H1 (cell line): ENCODE measurements around the gene SLC36A2. TPM values are rescaled to one million over a fixed set of nuclear protein-coding genes. Genes with fewer than 3 reads are reported as not detected.

Source experiments
- CTCF ChIA-PET: fragments of 300-600 bp; sonication (Branson Sonifier 250); formaldehyde crosslinking; loops from one replicate; lab custom pipeline; 2021; ENCODE audit not compliant: partially characterized antibody; lab: Charles Lee
- POLR2A ChIA-PET: fragments of 300-600 bp; sonication (Branson Sonifier 250); formaldehyde crosslinking; loops from one replicate; lab custom pipeline; 2021; ENCODE audit warnings: inconsistent platforms; ENCODE audit not compliant: partially characterized antibody; lab: Charles Lee
- DNase-seq, 2 experiments: peaks; one replicate each; pipeline versions ENCODE4 v3.0.0 to v3.0.0-alpha.2; 2010 to 2022; ENCODE audit warnings: low spot score in 2 of 2, low read depth in 1 of 2, mixed read lengths in 1 of 2
- FAIRE-seq: peaks from 2 replicates; lab custom pipeline; 2011; peaks lifted over from hg19 to GRCh38; lab: Jason Lieb, UNC
- H2AFZ ChIP-seq: 2 replicates; pipeline ENCODE4 v1.8.1; 2012; ENCODE audit warnings: low read length, inconsistent platforms
- H2AK5ac ChIP-seq: 2 replicates; pipeline ENCODE4 v1.6.1; 2013; ENCODE audit warnings: low read depth, low read length
- H2BK120ac ChIP-seq: replicated peaks from 2 replicates; pipeline ENCODE3; 2013; ENCODE audit warnings: low read depth, low read length, inconsistent platforms
- H2BK12ac ChIP-seq: 2 replicates; pipeline ENCODE4 v1.6.1; 2013; ENCODE audit warnings: low read depth, low read length
- H2BK15ac ChIP-seq: 2 replicates; pipeline ENCODE4 v1.6.1; 2013; ENCODE audit warnings: low read length
- H2BK20ac ChIP-seq: 2 replicates; pipeline ENCODE4 v1.6.1; 2013; ENCODE audit warnings: low read length
- H2BK5ac ChIP-seq: 2 replicates; pipeline ENCODE4 v1.6.1; 2013; ENCODE audit warnings: low read depth, low read length
- H3K14ac ChIP-seq: 2 replicates; pipeline ENCODE4 v1.6.1; 2013; ENCODE audit warnings: inconsistent platforms; ENCODE audit not compliant: insufficient read length
- H3K18ac ChIP-seq: 2 replicates; pipeline ENCODE4 v1.6.1; 2013; ENCODE audit warnings: low read length; ENCODE audit errors: extremely low read depth
- H3K23ac ChIP-seq: 2 replicates; pipeline ENCODE4 v1.6.1; 2013; ENCODE audit warnings: inconsistent platforms; ENCODE audit not compliant: insufficient read length
- H3K23me2 ChIP-seq: 2 replicates; pipeline ENCODE4 v1.6.1; 2013; ENCODE audit warnings: low read depth, low read length
- H3K27ac ChIP-seq: 2 replicates; pipeline ENCODE4 v1.6.1; 2011; ENCODE audit warnings: low read depth, low read length, inconsistent platforms
- H3K27me3 ChIP-seq, 4 experiments: replicated peaks in 1 of 4; 1 replicate in 1 of 4; 2 replicates in 3 of 4; pipeline versions ENCODE4 v1.6.1 to v1.8.1; 2011 to 2013; ENCODE audit warnings: low read length in 3 of 4, mild to moderate bottlenecking in 3 of 4, inconsistent platforms in 2 of 4, mixed read lengths in 2 of 4, moderate library complexity in 1 of 4; ENCODE audit not compliant: control insufficient read depth in 3 of 4, insufficient read depth in 3 of 4; ENCODE audit errors: extremely low read depth in 1 of 4
- H3K36me3 ChIP-seq, 4 experiments: 2 replicates each; pipeline versions ENCODE4 v1.6.1 to v1.8.1; 2011 to 2013; ENCODE audit warnings: mild to moderate bottlenecking in 4 of 4, low read length in 3 of 4, moderate library complexity in 2 of 4, control low read depth in 1 of 4, inconsistent platforms in 1 of 4; ENCODE audit not compliant: insufficient read depth in 4 of 4, control insufficient read depth in 2 of 4
- H3K4ac ChIP-seq: replicated peaks from 2 replicates; pipeline ENCODE3; 2013; ENCODE audit warnings: low read length, low read depth, mixed read lengths, inconsistent platforms; ENCODE audit not compliant: insufficient read length
- H3K4me1 ChIP-seq, 4 experiments: replicated peaks in 1 of 4; 1 replicate in 1 of 4; 2 replicates in 3 of 4; pipeline versions ENCODE4 v1.6.1 to v1.8.1; 2011 to 2013; ENCODE audit warnings: low read length in 3 of 4, inconsistent platforms in 2 of 4, mixed read lengths in 1 of 4; ENCODE audit not compliant: insufficient read depth in 4 of 4, control insufficient read depth in 3 of 4
- H3K4me2 ChIP-seq, 2 experiments: 2 replicates each; pipeline versions ENCODE4 v1.6.1 to v1.8.1; 2011 to 2013; ENCODE audit warnings: low read depth in 2 of 2, low read length in 2 of 2, control low read depth in 1 of 2, inconsistent platforms in 1 of 2, mild to moderate bottlenecking in 1 of 2; ENCODE audit not compliant: insufficient read depth in 1 of 2
- H3K4me3 ChIP-seq, 4 experiments: fragments of 200-600, 300-600 bp in 1 of 4; sonication (generic), shearing (Covaris generic), sonication (Bioruptor Twin) in 1 of 4; 2 replicates each; pipeline versions ENCODE4 v1.5.1 to v1.8.1; 2011 to 2016; ENCODE audit warnings: low read length in 4 of 4, low read depth in 3 of 4, control low read depth in 2 of 4, inconsistent platforms in 2 of 4, mild to moderate bottlenecking in 2 of 4, mixed read lengths in 1 of 4, moderate library complexity in 1 of 4; ENCODE audit not compliant: insufficient read depth in 2 of 4; ENCODE audit errors: extremely low read depth in 1 of 4
- H3K56ac ChIP-seq: replicated peaks from 2 replicates; pipeline ENCODE3; 2013; ENCODE audit warnings: low read depth, mild to moderate bottlenecking, mixed read lengths, low read length, inconsistent platforms; ENCODE audit not compliant: insufficient read length
- H3K79me1 ChIP-seq: 2 replicates; pipeline ENCODE4 v1.6.1; 2013; ENCODE audit warnings: low read depth, low read length, control low read depth
- H3K79me2 ChIP-seq, 2 experiments: 2 replicates each; pipeline versions ENCODE4 v1.6.1 to v1.8.1; 2012 to 2013; ENCODE audit warnings: low read length in 2 of 2, mild to moderate bottlenecking in 2 of 2, inconsistent platforms in 1 of 2; ENCODE audit not compliant: insufficient read depth in 2 of 2, control insufficient read depth in 1 of 2
- H3K9ac ChIP-seq, 4 experiments: replicated peaks in 1 of 4; 1 replicate in 1 of 4; 2 replicates in 3 of 4; pipeline versions ENCODE4 v1.6.1 to v1.8.1; 2011 to 2013; ENCODE audit warnings: low read depth in 3 of 4, low read length in 3 of 4, control low read depth in 2 of 4, mild to moderate bottlenecking in 2 of 4, moderate library complexity in 2 of 4, inconsistent platforms in 1 of 4; ENCODE audit errors: extremely low read depth in 1 of 4
- H3K9me3 ChIP-seq, 2 experiments: 2 replicates each; pipeline versions ENCODE4 v1.6.1 to v1.8.1; 2012 to 2013; ENCODE audit warnings: mild to moderate bottlenecking in 2 of 2, moderate library complexity in 2 of 2, control low read depth in 1 of 2, inconsistent platforms in 1 of 2, low read depth in 1 of 2, low read length in 1 of 2, mixed read lengths in 1 of 2; ENCODE audit not compliant: insufficient read depth in 2 of 2
- H4K20me1 ChIP-seq, 2 experiments: replicated peaks in 1 of 2; 2 replicates each; pipeline versions ENCODE3 to v1.8.1; 2011 to 2013; ENCODE audit warnings: inconsistent platforms in 2 of 2, low read length in 2 of 2, mild to moderate bottlenecking in 1 of 2; ENCODE audit not compliant: insufficient read depth in 2 of 2, control insufficient read depth in 1 of 2
- H4K5ac ChIP-seq: 2 replicates; pipeline ENCODE4 v1.6.1; 2013; ENCODE audit warnings: low read length, low read depth, mixed read lengths, inconsistent platforms; ENCODE audit not compliant: insufficient read length
- H4K8ac ChIP-seq: 2 replicates; pipeline ENCODE4 v1.8.0; 2013; ENCODE audit warnings: mild to moderate bottlenecking, moderate library complexity, low read length, inconsistent platforms; ENCODE audit not compliant: insufficient read depth; ENCODE audit errors: extremely low read depth
- H4K91ac ChIP-seq: replicated peaks from 2 replicates; pipeline ENCODE3; 2013; ENCODE audit warnings: low read length, mixed read lengths, inconsistent platforms; ENCODE audit not compliant: insufficient read length
- CHD2 ChIP-seq: IDR thresholded peaks from 2 replicates; pipeline ENCODE4 v1.6.1; 2012; ENCODE audit warnings: low read length, improper control_type of control experiment
- KDM5A ChIP-seq: fragments of 200-600 bp; IDR thresholded peaks from 2 replicates; pipeline ENCODE4 v1.7.1; 2012; ENCODE audit warnings: mild to moderate bottlenecking, low read length, inconsistent platforms, mixed read lengths
- RFX5 ChIP-seq: IDR thresholded peaks from 2 replicates; pipeline ENCODE4 v1.6.1; 2011; ENCODE audit warnings: low read depth, low read length, improper control_type of control experiment, borderline replicate concordance
- RNF2 ChIP-seq: fragments of 200-900, 300-1000 bp; sonication (generic); IDR thresholded peaks from 2 replicates; pipeline ENCODE4 v1.7.1; 2016; ENCODE audit warnings: borderline replicate concordance, low read depth, mild to moderate bottlenecking, antibody characterized with exemption, low read length; ENCODE audit not compliant: poor library complexity, severe bottlenecking; ENCODE audit errors: missing control alignments
- WGBS, 2 experiments: shearing (Covaris generic) in 1 of 2; methylation state at CpG; one replicate each; pipeline versions ENCODE4 v1.1.6 to v1.1.7; 2013 to 2015; ENCODE audit warnings: low lambda C conversion rate in 2 of 2, mixed read lengths in 2 of 2, inconsistent platforms in 1 of 2, low coverage in 1 of 2, missing lambda C conversion rate in 1 of 2; ENCODE audit not compliant: insufficient replicate concordance in 2 of 2, insufficient coverage in 1 of 2, insufficient read length in 1 of 2; ENCODE audit errors: extremely low coverage in 1 of 2, missing lambda C conversion rate in 1 of 2; 5-methylcytosine and 5-hydroxymethylcytosine counted together
- polyA plus RNA-seq, 7 experiments: library from polyadenylated mRNA; depleted of rRNA in 3 of 7; stranded (reverse) in 5 of 7; unstranded in 2 of 7; fragments of >200 nt in 5 of 7; fragments of 200-250 nt in 2 of 7; gene quantifications; 1 replicate in 5 of 7; 2 replicates in 1 of 7; 4 replicates in 1 of 7; pipeline versions ENCODE4 v1.2.1 to v1.2.3, GENCODE V29; 2011 to 2013; ENCODE audit warnings: missing spikeins in 2 of 7, mixed read lengths in 2 of 7
- total RNA-seq: library from RNA; stranded (reverse); fragmentation: NEBNext Ultra II Directional; extraction: Animal tissue kit (Norgen Biotek cat#: 25700); gene quantifications from 2 replicates; pipeline ENCODE4 v1.2.1, GENCODE V29; 2021

SLC36A2 gene
- total and polyA plus RNA-seq, 2 of the 8 experiments (the other 6 are each of a cell fraction or from before 2014, with no cell fraction given) = 0.30 TPM; not detected in 1

- Histone ChIP-seq H3K56ac (no peak overlapping the region), H4K20me1 (no peaks in the 10 kb centered on the region), H4K91ac (no peak overlapping the region), H2BK12ac (no peak overlapping the region), H3K9me3 (no peaks in the 10 kb centered on the region), H2BK5ac (no peak overlapping the region), H3K36me3 (no peaks in the 10 kb centered on the region), H3K14ac (no peak overlapping the region), H3K27ac (no peak overlapping the region), H3K79me1 (no peaks in the 10 kb centered on the region), H2AFZ (no peak overlapping the region), H3K4me3 (no peak overlapping the region), H2BK20ac (no peak overlapping the region), H3K23ac (no peak overlapping the region), H3K4me2 (no peak overlapping the region), H2AK5ac (no peak overlapping the region), H3K79me2 (no peaks in the 10 kb centered on the region), H2BK120ac (no peak overlapping the region), H4K5ac (no peak overlapping the region), H3K9ac (no peak overlapping the region), H2BK15ac (no peak overlapping the region), H3K23me2 (no peaks in the 10 kb centered on the region; the same call in 1 of the 2 replicates), H4K8ac (no peak overlapping the region), H3K18ac (no peak overlapping the region), H3K4me1 (peaks cover 0 to 5% (median under 1%) of the 10 kb centered on the region in 4 experiments; a peak in 3 of 7 replicates), H3K4ac (no peak overlapping the region), H3K27me3 (peaks cover 0 to 3% (median under 1%) of the 10 kb centered on the region in 4 experiments; a peak in 2 of 7 replicates)
- DNase-seq = no peak
- FAIRE-seq = no peak
- 76% methylated on average over 3 of the region's 3 CpGs; no CpG with 5 or more reads in 1 of the 2 experiments for whole genome bisulfite sequencing, 2 experiments
- CTCF ChIA-PET = interaction anchor here (1.1 kb wide), 1 partner anchor 82 kb away, joined by 3 read pairs; no protein-coding TSS in a partner anchor
- TF ChIP-seq RFX5 (no peak), RNF2 (no peak), KDM5A (no peak), CHD2 (no peak)
- POLR2A ChIA-PET = no interaction called here
Observed at GRCh38 chr5:151340004-151340403, 7.4 kb downstream of the SLC36A2 start.
